GM10248 (cell line): ENCODE data around the gene TMC3.

Source experiments
- CTCF ChIA-PET: fragments of 300-600 bp; sonication (Branson Sonifier 250); formaldehyde crosslinking; extraction: SDS; loops from one replicate; lab custom pipeline; 2021; ENCODE audit warnings: antibody characterized with exemption; lab: Yijun Ruan, JAX
- POLR2A ChIA-PET: fragments of 350-650 bp; sonication (Branson Sonifier 250); formaldehyde crosslinking; extraction: SDS; loops from one replicate; lab custom pipeline; 2020; ENCODE audit warnings: antibody characterized with exemption; lab: Yijun Ruan, JAX
- DNase-seq: peaks from one replicate; pipeline ENCODE4 v3.0.0; 2012; ENCODE audit errors: extremely low spot score
- CTCF ChIP-seq: IDR thresholded peaks from 2 replicates; pipeline ENCODE4 v1.5.1; 2012; ENCODE audit warnings: mild to moderate bottlenecking, low read depth; ENCODE audit errors: extremely low read depth, missing control alignments, control extremely low read depth

Gene TMC3

DNA sequence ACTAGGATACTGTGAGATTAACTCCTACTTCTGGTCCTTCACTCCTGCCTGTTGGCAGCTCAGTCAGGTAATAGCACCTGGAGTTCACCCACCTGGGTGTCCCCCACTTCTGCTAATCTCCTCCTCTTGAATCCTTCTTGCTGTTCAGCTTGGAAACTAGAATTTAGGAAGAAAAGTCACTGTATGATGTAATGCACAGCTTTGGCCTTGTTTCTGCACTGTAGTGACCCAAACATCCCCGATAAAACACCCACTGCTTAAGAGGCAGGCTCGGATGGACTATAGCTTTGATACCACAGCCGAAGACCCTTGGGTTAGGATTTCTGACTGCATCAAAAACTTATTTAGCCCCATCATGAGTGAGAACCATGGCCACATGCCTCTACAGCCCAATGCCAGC, 74.9 kb downstream of the TMC3 start:
- POLR2A ChIA-PET, result interaction anchor here (1.1 kb wide), 1 partner anchor 25 kb away, joined by 4 read pairs; the partner anchor contains the start of gene STARD5
- CTCF ChIA-PET, result interaction anchor here (1.0 to 5.8 kb wide), 7 partner anchors 7 to 33 kb away, joined by 3 to 41 read pairs (median 5); no protein-coding TSS in a partner anchor
- no peak for TF ChIP-seq CTCF
- no peak for DNase-seq

DNA sequence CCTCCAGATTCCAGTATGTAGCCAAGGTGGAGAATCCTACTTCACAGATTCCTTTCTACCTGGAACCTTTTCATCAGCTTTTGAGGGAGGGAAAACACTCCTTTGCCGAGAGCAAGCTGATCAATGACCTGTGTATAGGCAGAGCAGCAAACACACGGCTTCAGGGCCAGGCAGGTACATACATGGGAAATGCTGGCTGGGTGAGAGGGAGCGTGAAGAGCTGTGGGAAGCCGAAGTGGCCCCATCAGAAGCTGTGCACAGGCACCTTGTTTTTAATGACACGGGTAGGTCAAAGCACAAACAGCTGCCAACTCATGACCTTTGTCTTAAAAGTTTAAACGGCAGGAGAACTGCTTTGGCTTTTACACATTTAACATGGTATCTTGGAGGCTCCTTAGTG, 75.4 kb downstream of the TMC3 start:
- ChIA-PET CTCF (interaction anchor here (1.0 to 5.8 kb wide), 5 partner anchors 12 to 33 kb away, joined by 3 to 41 read pairs (median 5); no protein-coding TSS in a partner anchor), POLR2A (interaction anchor here (1.1 kb wide), 1 partner anchor 25 kb away, joined by 4 read pairs; the partner anchor contains the start of gene STARD5)
- no peak for TF ChIP-seq CTCF
- DNase-seq, result no peak

DNA sequence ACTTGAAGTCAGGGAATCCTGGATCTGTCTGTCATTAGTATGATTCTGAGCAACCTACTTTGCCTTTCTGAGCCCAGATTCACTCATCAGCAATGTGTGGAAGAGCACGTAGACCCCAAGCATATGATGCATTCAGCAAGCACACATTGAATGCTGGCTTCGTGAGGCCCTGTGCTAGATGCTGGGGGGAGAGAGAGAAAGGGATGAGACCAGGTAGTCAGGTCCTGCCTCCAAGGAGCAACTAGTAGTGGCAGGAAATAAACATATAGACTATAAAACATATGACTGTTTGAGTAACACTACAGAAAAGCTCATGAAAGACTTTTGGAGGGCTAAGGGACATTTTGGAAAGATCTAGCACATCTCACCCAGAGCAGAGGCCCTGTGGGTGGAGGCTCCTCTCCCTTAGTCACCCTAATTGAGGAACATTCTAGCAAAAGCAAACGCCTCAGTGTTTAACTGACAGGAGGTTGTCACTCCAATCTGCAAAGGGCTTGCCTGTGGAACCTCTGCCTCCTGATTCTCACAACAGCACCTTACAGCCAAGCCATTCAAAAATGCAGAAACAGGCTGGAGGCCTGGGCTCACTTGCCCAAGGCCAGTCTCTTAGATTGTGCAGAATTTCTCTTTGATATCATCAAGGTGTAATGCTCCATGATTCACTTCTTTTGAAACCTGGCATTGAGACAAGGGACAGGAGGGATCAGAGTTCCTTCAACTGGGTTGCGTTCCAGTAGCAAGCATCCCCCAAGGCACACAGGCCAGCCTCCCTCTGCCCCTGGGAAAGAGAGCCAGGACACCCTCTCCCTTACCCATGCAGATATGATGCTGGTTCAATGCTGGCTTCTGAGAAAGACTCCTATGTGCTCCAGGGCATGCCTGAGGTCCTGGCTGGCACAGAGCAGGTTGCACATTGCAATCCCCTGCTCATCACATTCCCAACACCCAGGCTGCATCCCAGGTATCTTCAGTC, 76.1 kb downstream of the TMC3 start:
- ChIA-PET CTCF (interaction anchor here (1.4 to 5.8 kb wide), 4 partner anchors 10 to 32 kb away, joined by 5 to 41 read pairs (median 12); no protein-coding TSS in a partner anchor), POLR2A (interaction anchor here (1.2 kb wide), 1 partner anchor 26 kb away, joined by 4 read pairs; the partner anchor contains the start of gene STARD5)
- TF ChIP-seq CTCF, result no peak
- no peak for DNase-seq

- POLR2A ChIA-PET, result interaction anchor here (0.9 to 1.2 kb wide), 2 partner anchors 12 to 27 kb away, joined by 3 to 4 read pairs; partner anchors contain the start of gene STARD5
- TF ChIP-seq CTCF, result no peak
- no peak for DNase-seq
- CTCF ChIA-PET, result interaction anchor here (1.5 to 7.9 kb wide), 4 partner anchors 11 to 31 kb away, joined by 5 to 73 read pairs (median 16); no protein-coding TSS in a partner anchor
Observed at GRCh38 chr15:81297147-81297572, 76.9 kb downstream of the TMC3 start.

DNA sequence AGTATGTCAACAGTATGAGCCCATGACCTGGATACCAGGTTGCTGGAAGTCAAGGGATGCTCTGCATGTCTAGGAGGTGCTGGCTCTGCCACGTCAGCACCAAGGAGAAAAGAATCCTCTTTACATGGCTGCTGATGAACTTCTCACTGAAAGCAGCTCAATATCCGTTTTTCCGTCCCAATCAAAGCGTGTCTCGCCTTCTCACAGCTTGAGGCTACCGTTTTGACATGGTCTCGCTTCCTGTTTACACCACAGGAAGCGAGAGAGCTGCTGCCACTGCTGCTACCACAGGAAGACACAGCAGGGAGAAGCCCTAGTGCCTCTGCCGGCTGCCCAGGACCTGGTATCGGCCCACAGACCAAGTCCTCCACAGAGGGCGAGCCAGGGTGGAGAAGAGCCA, 77.3 kb downstream of the TMC3 start:
- ChIA-PET POLR2A (interaction anchor here (0.9 to 1.2 kb wide), 3 partner anchors 12 to 27 kb away, joined by 3 to 4 read pairs (median 3); partner anchors contain the start of gene STARD5), CTCF (interaction anchor here (0.7 to 7.9 kb wide), 6 partner anchors 9 to 30 kb away, joined by 3 to 73 read pairs (median 9); no protein-coding TSS in a partner anchor)
- DNase-seq, result peak; percentile 67
- TF ChIP-seq CTCF, result no peak

GRCh38 chr15:81296186-81296585, 77.8 kb downstream of the TMC3 start:
- CTCF ChIA-PET, result interaction anchor here (0.7 to 7.9 kb wide), 9 partner anchors 9 to 30 kb away, joined by 3 to 73 read pairs (median 5); partner anchors contain the start of gene STARD5
- no peak for TF ChIP-seq CTCF
- no peak for DNase-seq
- POLR2A ChIA-PET, result interaction anchor here (0.9 to 1.1 kb wide), 2 partner anchors 13 to 28 kb away, joined by 3 read pairs; partner anchors contain the start of gene STARD5
